HG03469 (cell line): ENCODE results near the gene ALPI.
"Not testable (repeated sequence)": the region's sequence is repeated elsewhere in the genome, so short reads cannot be mapped to it uniquely, and the experiment has no call there.

Source experiments
- ATAC-seq: cut with Tn5 transposase; IDR thresholded peaks from one replicate; pipeline ENCODE4 v1.9.1; 2021; ENCODE audit warnings: mild to moderate bottlenecking, moderate library complexity, moderate number of reproducible peaks; ENCODE audit not compliant: unreplicated experiment

The ALPI gene

GRCh38 chr2:232455426-232456255, at the start of gene ALPI:
ALPI (plus strand) TSS chr2:232456153; CDS start chr2:232456200, 47 bp downstream.
- ATAC-seq, result no peak

GRCh38 chr2:232406556-232407310, 49.2 kb upstream of the ALPI start, which contains the start of gene ALPG:
ALPG (plus strand) TSS chr2:232406844; CDS start chr2:232406895, 51 bp downstream.
- no peak for ATAC-seq

- not testable (repeated sequence) for ATAC-seq
These were observed 48.4 kb upstream of the ALPI start for GRCh38 chr2:232407428-232408150.

GRCh38 chr2:232408269-232408668, 47.7 kb upstream of the ALPI start:
- ATAC-seq, result not testable (repeated sequence)

- not testable (repeated sequence) for ATAC-seq
These were observed 46.3 kb upstream of the ALPI start for GRCh38 chr2:232409617-232410016.

GRCh38 chr2:232410238-232410900, 45.6 kb upstream of the ALPI start:
- no peak for ATAC-seq

GRCh38 chr2:232411901-232412629, 43.9 kb upstream of the ALPI start:
- no peak for ATAC-seq

- no peak for ATAC-seq
These were observed 43.0 kb upstream of the ALPI start for GRCh38 chr2:232412986-232413385.

GRCh38 chr2:232415138-232415690, 40.7 kb upstream of the ALPI start:
- ATAC-seq, result no peak

GRCh38 chr2:232415736-232416520, 40.0 kb upstream of the ALPI start:
- no peak for ATAC-seq

- ATAC-seq, result no peak
These were observed 39.2 kb upstream of the ALPI start for GRCh38 chr2:232416521-232417470.

GRCh38 chr2:232417489-232417888, 38.5 kb upstream of the ALPI start:
- no peak for ATAC-seq

GRCh38 chr2:232418056-232418455, 37.9 kb upstream of the ALPI start:
- no peak for ATAC-seq

- ATAC-seq, result no peak
These were observed 37.3 kb upstream of the ALPI start for GRCh38 chr2:232418466-232419244.

GRCh38 chr2:232419245-232420072, 36.5 kb upstream of the ALPI start:
- ATAC-seq, result no peak

GRCh38 chr2:232420073-232420454, 35.9 kb upstream of the ALPI start:
- no peak for ATAC-seq
